ENCODE data around the gene SLC25A15.

- TF ChIP-seq CTCF (IDR thresholded peaks at IDR 0.05; ENCODE audit: poor library complexity) (no peak), EZH2 (IDR thresholded peaks at IDR 0.05; ENCODE audit: borderline replicate concordance) (no peak), EZH2phosphoT487 (IDR thresholded peaks at IDR 0.05; ENCODE audit: low read depth, severe bottlenecking, unreplicated experiment) (no peak)
Measured at GRCh38 chr13:40758811-40759210, 30.6 kb upstream of the SLC25A15 start.

Data from hepatocyte (in vitro differentiated cells).